NCI-H510A treated with DMSO at 0.1 percent for 48 hours (cell line): ENCODE data around the gene MALSU1.

Experiments
- DNase-seq: peaks from one replicate; lab custom pipeline; 2025; lab: John Stamatoyannopoulos, UW

Gene MALSU1

GRCh38 chr7:23335621-23336020 is 36.5 kb downstream of the MALSU1 start:
- DNase-seq: no peak

- no peak for DNase-seq
These were observed 36.9 kb downstream of the MALSU1 start for GRCh38 chr7:23336086-23336485.

- DNase-seq: no peak
These were observed 37.7 kb downstream of the MALSU1 start for GRCh38 chr7:23336799-23337283.

GRCh38 chr7:23337374-23337773 is 38.2 kb downstream of the MALSU1 start:
- DNase-seq: no peak

GRCh38 chr7:23338439-23338838 is 39.3 kb downstream of the MALSU1 start:
- DNase-seq: no peak

- DNase-seq: no peak
These were observed 39.7 kb downstream of the MALSU1 start for GRCh38 chr7:23338863-23339262.

- no peak for DNase-seq
These were observed 42.9 kb downstream of the MALSU1 start for GRCh38 chr7:23341846-23342598.

- DNase-seq: no peak
These were observed 44.0 kb downstream of the MALSU1 start for GRCh38 chr7:23343102-23343501.

GRCh38 chr7:23343806-23344475 is 44.8 kb downstream of the MALSU1 start:
- no peak for DNase-seq

- DNase-seq: no peak
These were observed 46.5 kb downstream of the MALSU1 start for GRCh38 chr7:23345601-23346000.

GRCh38 chr7:23346316-23346715 is 47.2 kb downstream of the MALSU1 start:
- no peak for DNase-seq

- DNase-seq: no peak
These were observed 48.0 kb downstream of the MALSU1 start for GRCh38 chr7:23347033-23347681.

GRCh38 chr7:23347682-23348180 is 48.6 kb downstream of the MALSU1 start:
- no peak for DNase-seq

- no peak for DNase-seq
These were observed 50.5 kb downstream of the MALSU1 start for GRCh38 chr7:23349484-23350157.

- no peak for DNase-seq
These were observed 51.3 kb downstream of the MALSU1 start for GRCh38 chr7:23350466-23350865.

GRCh38 chr7:23353172-23353571 is 54.0 kb downstream of the MALSU1 start:
- DNase-seq: peak; percentile 80

GRCh38 chr7:23356168-23356567 is 57.0 kb downstream of the MALSU1 start:
- DNase-seq: no peak

GRCh38 chr7:23356726-23357125 is 57.6 kb downstream of the MALSU1 start:
- DNase-seq: no peak

GRCh38 chr7:23357190-23358093 is 58.3 kb downstream of the MALSU1 start:
- DNase-seq: peak; percentile 19

GRCh38 chr7:23358152-23358674 is 59.1 kb downstream of the MALSU1 start:
- no peak for DNase-seq
